Colonic mucosa (tissue), 4 donors: Measurements from ENCODE around the gene CLIP3. TPM values are rescaled to one million over a fixed set of nuclear protein-coding genes. Genes with fewer than 3 reads are reported as not detected.
"Not testable (repeated sequence)": the region's sequence is repeated elsewhere in the genome, so short reads cannot be mapped to it uniquely, and the experiment has no call there.

Source experiments
- DNase-seq: peaks from one replicate; pipeline ENCODE4 v3.0.0-alpha.2; 2020
- H3K27ac ChIP-seq: fragments of 200-600 bp; one replicate; pipeline ENCODE4 v1.8.0; 2021
- H3K27me3 ChIP-seq: fragments of 200-600 bp; one replicate; pipeline ENCODE4 v1.8.0; 2021
- H3K36me3 ChIP-seq: fragments of 200-600 bp; one replicate; pipeline ENCODE4 v1.8.0; 2021
- H3K4me1 ChIP-seq: fragments of 200-600 bp; one replicate; pipeline ENCODE4 v1.8.0; 2021; ENCODE audit warnings: mild to moderate bottlenecking
- H3K4me3 ChIP-seq: fragments of 200-600 bp; one replicate; pipeline ENCODE4 v1.8.0; 2021
- H3K9ac ChIP-seq, 2 donors: one replicate each; pipeline ENCODE4 v1.7.0; 2013; ENCODE audit warnings: control low read depth in 2 of 2, low read depth in 2 of 2, low read length in 2 of 2
- H3K9me3 ChIP-seq: fragments of 200-600 bp; one replicate; pipeline ENCODE4 v1.8.0; 2021
- intact Hi-C: fragments of 100-400 bp; cut with DNase I; formaldehyde crosslinking; loops from one replicate; pipeline ENCODE4 v1.14.1; 2022
- total RNA-seq, 2 donors: library from RNA; stranded (reverse); fragmentation: NEBNext Ultra II Directional in 1 of 2; extraction: Animal tissue kit (Norgen Biotek cat#: 25700) in 1 of 2; gene quantifications; one replicate each; pipeline ENCODE4 v1.2.1, GENCODE V29; 2021
- TF ChIP-seq, protein P1 (sequence below): fragments of 200-600 bp; IDR thresholded peaks from one replicate; pipeline ENCODE4 v1.8.0; 2022; ENCODE audit warnings: antibody characterized with exemption, mild to moderate bottlenecking
- donor health status: healthy.
- donor health status: DM: no; HTN: no; CAD: no.
- donor health status: DM: no; HTN: no; CAD: no.

Gene CLIP3
- total RNA-seq, 2 donors from 2014 or later = 3.4 to 11.7 TPM

DNA sequence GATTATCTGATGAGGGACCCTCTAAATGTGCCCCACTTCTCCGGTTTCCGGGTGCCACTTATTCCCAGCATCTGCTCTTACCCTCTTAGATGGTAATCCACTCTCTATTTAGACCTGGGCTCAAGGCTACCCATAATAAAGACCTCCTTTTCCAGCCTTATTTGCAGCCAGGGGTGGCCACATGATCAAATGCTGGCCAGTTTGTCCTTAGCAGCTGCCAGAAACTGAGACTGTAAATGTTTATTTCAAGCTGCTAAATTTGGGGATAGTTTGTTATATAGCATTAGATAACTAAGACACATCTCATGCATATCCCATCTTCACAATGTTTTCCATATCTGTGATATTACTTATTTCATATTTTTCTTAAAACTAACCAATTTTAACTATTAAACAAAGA is 11.3 kb upstream of the CLIP3 start:
- H3K4me3 ChIP-seq = no peak overlapping the region
- H3K4me1 ChIP-seq = no peaks in the 10 kb centered on the region
- TF ChIP-seq, protein P1, sequence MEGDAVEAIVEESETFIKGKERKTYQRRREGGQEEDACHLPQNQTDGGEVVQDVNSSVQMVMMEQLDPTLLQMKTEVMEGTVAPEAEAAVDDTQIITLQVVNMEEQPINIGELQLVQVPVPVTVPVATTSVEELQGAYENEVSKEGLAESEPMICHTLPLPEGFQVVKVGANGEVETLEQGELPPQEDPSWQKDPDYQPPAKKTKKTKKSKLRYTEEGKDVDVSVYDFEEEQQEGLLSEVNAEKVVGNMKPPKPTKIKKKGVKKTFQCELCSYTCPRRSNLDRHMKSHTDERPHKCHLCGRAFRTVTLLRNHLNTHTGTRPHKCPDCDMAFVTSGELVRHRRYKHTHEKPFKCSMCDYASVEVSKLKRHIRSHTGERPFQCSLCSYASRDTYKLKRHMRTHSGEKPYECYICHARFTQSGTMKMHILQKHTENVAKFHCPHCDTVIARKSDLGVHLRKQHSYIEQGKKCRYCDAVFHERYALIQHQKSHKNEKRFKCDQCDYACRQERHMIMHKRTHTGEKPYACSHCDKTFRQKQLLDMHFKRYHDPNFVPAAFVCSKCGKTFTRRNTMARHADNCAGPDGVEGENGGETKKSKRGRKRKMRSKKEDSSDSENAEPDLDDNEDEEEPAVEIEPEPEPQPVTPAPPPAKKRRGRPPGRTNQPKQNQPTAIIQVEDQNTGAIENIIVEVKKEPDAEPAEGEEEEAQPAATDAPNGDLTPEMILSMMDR = no peak
- intact Hi-C loops = no loop called here
- no peaks in the 10 kb centered on the region for H3K9me3 ChIP-seq
- no peak overlapping the region for H3K9ac ChIP-seq
- H3K27ac ChIP-seq = no peak overlapping the region
- no peaks in the 10 kb centered on the region for H3K27me3 ChIP-seq
- H3K36me3 ChIP-seq = no peaks in the 10 kb centered on the region
- no peak for DNase-seq

DNA sequence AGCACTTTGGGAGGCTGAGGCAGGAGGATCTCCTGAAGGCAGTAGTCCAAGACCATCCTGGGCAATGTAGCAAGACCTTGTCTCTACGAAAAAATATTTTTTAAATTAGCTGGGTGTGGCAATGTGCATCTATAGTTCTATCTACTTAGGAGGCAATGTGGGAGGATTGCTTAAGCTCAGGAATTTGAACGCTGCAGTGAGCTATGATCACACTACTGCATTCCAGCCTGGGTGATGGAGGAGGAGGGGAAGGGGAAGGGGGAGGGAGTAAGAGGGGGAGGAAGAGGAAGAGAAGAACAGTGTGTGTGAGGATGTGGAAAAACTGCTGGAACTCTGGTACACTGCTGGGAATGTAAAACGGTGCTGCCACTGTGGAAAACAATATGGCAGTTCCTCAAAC is 9.2 kb upstream of the CLIP3 start:
- Histone ChIP-seq H3K36me3 (no peaks in the 10 kb centered on the region), H3K4me1 (no peaks in the 10 kb centered on the region)

DNA sequence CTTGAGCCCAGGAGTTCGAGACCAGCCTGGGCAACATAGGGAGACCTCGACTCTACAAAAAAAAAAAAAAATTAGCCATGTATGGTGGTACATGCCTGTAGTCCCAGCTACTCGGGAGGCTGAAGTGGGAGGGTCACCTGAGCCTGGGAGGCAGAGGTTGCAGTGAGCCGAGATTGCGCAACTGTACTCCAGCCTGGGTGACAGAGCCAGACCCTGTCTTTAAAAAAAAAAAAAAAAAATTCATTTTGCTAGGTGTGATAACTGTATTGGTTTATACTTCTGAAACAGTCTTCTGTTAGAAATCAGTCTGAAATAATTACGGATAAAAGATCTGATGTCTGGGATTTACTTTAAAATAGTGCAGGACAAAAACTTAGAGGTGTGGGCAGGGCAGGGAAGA is 8.4 kb upstream of the CLIP3 start:
- intact Hi-C loops, H3K9ac ChIP-seq, H3K9me3 ChIP-seq, H3K27me3 ChIP-seq, DNase-seq, H3K4me1 ChIP-seq, H3K27ac ChIP-seq, H3K4me3 ChIP-seq, H3K36me3 ChIP-seq: not testable (repeated sequence)

More for the DNA sequence above, 9.2 kb upstream of the CLIP3 start:
- no peaks in the 10 kb centered on the region for H3K27me3 ChIP-seq
- DNase-seq = no peak
- H3K27ac ChIP-seq = no peak overlapping the region
- intact Hi-C loops = no loop called here
- no peak overlapping the region for H3K4me3 ChIP-seq
- H3K9ac ChIP-seq = no peak overlapping the region
- TF ChIP-seq, protein P1 = no peak
- no peaks in the 10 kb centered on the region for H3K9me3 ChIP-seq

DNA sequence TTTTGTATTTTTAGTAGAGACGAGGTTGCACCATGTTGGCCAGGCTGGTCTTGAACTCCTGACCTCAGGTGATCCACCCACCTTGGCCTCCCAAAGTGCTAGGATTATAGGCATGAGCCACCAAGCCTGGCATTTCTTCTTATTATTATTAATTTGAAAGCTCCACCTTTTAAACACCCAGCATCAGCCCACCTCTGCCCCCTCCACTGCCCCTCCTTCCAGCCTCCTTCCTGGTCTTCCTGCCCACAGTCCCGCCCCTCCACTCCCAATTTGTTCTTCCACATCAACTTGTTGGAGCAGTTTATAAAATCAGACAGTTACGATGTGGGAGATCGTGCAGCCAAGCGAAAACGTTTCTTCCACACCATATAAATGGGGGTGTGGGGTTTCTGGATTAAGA is 7.8 kb upstream of the CLIP3 start:
- TF ChIP-seq, protein P1 = no peak
- Histone ChIP-seq H3K9ac (no peak overlapping the region), H3K4me3 (no peak overlapping the region), H3K9me3 (no peaks in the 10 kb centered on the region), H3K36me3 (no peaks in the 10 kb centered on the region), H3K27ac (no peak overlapping the region), H3K27me3 (no peaks in the 10 kb centered on the region), H3K4me1 (no peaks in the 10 kb centered on the region)
- intact Hi-C loops = no loop called here
- no peak for DNase-seq

DNA sequence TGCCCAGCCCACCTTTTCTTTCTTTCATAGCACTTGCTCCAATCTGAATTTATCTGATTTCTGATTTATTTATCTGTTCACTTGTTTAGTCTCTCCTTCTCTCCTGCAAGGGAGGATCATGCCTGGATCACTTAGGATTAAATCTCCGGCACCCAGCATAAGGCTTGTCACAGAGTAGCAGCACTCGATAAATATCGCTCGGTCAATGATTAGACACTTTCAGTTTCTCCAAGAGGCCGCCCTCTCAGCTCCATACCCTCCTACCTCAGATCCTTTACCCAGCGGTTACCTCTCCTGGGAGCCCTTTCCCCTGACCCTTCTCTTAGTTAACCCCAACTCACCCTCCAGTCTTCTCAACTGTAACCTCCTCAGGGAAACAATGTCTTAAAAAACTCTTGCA is 1.4 kb downstream of the CLIP3 start:
- TF ChIP-seq, protein P1 = no peak
- no peaks in the 10 kb centered on the region for H3K4me1 ChIP-seq
- H3K27me3 ChIP-seq = no peaks in the 10 kb centered on the region
- H3K9ac ChIP-seq = no peak overlapping the region
- H3K4me3 ChIP-seq = no peak overlapping the region
- H3K36me3 ChIP-seq = no peaks in the 10 kb centered on the region
- intact Hi-C loops = no loop called here
- no peak overlapping the region for H3K27ac ChIP-seq
- no peaks in the 10 kb centered on the region for H3K9me3 ChIP-seq
- no peak for DNase-seq

DNA sequence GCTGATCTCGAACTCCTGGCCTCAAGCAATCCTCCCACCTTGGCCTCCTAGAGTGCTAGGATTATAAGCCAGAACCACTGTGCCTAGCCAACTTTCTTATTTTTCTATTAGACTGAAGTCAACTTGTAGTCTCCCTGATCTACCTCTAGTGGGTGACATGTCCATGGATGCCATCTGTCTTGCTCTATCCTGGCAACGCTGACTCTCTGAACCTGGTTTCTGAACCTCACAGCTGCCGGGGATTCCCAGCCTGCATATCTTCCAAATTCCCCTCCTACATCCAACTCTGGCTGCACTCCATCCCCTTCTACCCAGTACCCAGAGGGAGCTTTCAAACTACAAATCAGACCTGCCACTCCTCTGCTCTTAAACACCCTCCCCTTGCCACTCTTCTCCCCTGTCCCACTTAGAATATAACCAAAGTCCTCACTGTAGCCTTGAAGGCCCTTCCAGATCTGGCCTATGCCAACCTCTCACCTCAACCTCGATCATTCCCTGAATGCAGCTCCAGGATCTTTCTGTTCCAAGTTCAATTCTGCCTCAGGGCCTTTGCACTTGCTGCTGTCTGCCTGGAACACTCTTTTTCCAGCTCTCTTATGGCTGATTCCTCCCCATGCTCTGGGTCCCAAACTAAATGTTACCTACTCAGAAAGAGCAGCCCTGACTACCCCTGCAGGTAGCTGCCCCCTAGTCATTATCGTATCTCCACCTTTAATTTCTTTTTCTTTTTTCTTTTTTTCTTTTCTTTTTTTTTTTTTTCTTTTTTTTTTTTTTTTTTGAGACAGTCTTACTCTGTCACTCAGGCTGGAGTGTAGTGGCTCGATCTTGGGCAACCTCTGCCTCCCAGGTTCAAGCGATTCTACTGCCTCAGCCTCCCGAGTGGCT is 2.2 kb downstream of the CLIP3 start:
- intact Hi-C loops = no loop called here
- no peak for DNase-seq

More for the DNA sequence above, 2.2 kb downstream of the CLIP3 start:
- no peak overlapping the region for H3K9ac ChIP-seq
- TF ChIP-seq, protein P1 = no peak
- no peak overlapping the region for H3K27ac ChIP-seq
- no peaks in the 10 kb centered on the region for H3K9me3 ChIP-seq
- no peaks in the 10 kb centered on the region for H3K36me3 ChIP-seq
- no peaks in the 10 kb centered on the region for H3K27me3 ChIP-seq
- H3K4me3 ChIP-seq = no peak overlapping the region
- no peaks in the 10 kb centered on the region for H3K4me1 ChIP-seq
